HepG2 (cell line): ENCODE data around the gene MSMO1. TPM values are rescaled to one million over a fixed set of nuclear protein-coding genes. Genes with fewer than 3 reads are reported as not detected.
A peak's percentile ranks its signal among the peaks of the same experiment; 100 is the strongest.

Experiments
- ATAC-seq: fragments of 200-7000 bp; cut with Tn5 transposase; 3 replicates; pipeline ENCODE4 v1.9.1; 2020; ENCODE audit warnings: mild to moderate bottlenecking, moderate library complexity
- Bru-seq: library from RNA; stranded (reverse); fragments of 400-500 nt; gene quantifications from one replicate; lab custom pipeline; 2021; lab: Mats Ljungman, UMichigan
- BruChase-seq, 2 experiments: library from RNA; stranded (reverse); fragments of 400-500 nt; gene quantifications; one replicate each; lab custom pipeline; 2021; lab: Mats Ljungman, UMichigan
- BruUV-seq: library from RNA; stranded (reverse); fragments of 400-500 nt; replicated peaks from 2 replicates; lab custom pipeline; 2021; lab: Mats Ljungman, UMichigan
- CTCF ChIA-PET: fragments of 300-600 bp; formaldehyde crosslinking; extraction: SDS; loops from one replicate; lab custom pipeline; 2021; ENCODE audit warnings: low total read pairs, inconsistent platforms, low intra/inter-chr PET ratio; lab: Yijun Ruan, JAX
- POLR2A ChIA-PET: fragments of 350-600 bp; sonication (Branson Sonifier 250); formaldehyde crosslinking; loops from one replicate; lab custom pipeline; 2020; ENCODE audit warnings: antibody characterized with exemption, inconsistent platforms; lab: Yijun Ruan, JAX
- DNase-seq: peaks from one replicate; pipeline ENCODE4 v3.0.0-alpha.2; 2015; ENCODE audit warnings: low spot score
- FAIRE-seq: peaks from 3 replicates; lab custom pipeline; 2011; peaks lifted over from hg19 to GRCh38; lab: Jason Lieb, UNC
- H2AFZ ChIP-seq: one replicate; pipeline ENCODE4 v1.6.1; 2011; ENCODE audit warnings: low read length, inconsistent platforms
- H3K27ac ChIP-seq: fragments of 300-600 bp; 3 replicates; pipeline ENCODE4 v1.8.0; 2011; ENCODE audit warnings: mixed run types, mild to moderate bottlenecking, mixed read lengths, low read length, inconsistent platforms; ENCODE audit not compliant: insufficient read depth; ENCODE audit errors: extremely low read length
- H3K27me3 ChIP-seq, 2 experiments: fragments of 200-600 bp in 1 of 2; 2 replicates in 1 of 2; 3 replicates in 1 of 2; pipeline versions ENCODE4 v1.6.0 to v1.8.0; 2011; ENCODE audit warnings: low read length in 2 of 2, mild to moderate bottlenecking in 2 of 2, moderate library complexity in 2 of 2, inconsistent platforms in 1 of 2; ENCODE audit not compliant: insufficient read depth in 2 of 2, control insufficient read depth in 1 of 2
- H3K36me3 ChIP-seq, 2 experiments: fragments of 200-600 bp in 1 of 2; replicated peaks in 1 of 2; 2 replicates in 1 of 2; 3 replicates in 1 of 2; pipeline versions ENCODE4 v1.5.1 to v1.8.0; 2011; ENCODE audit warnings: low read length in 2 of 2, inconsistent platforms in 1 of 2; ENCODE audit not compliant: insufficient read depth in 2 of 2, control insufficient read depth in 1 of 2
- H3K4me1 ChIP-seq: 2 replicates; pipeline ENCODE4 v1.5.1; 2012; ENCODE audit warnings: low read length, inconsistent platforms; ENCODE audit not compliant: insufficient read depth
- H3K4me2 ChIP-seq: 2 replicates; pipeline ENCODE4 v1.6.0; 2011; ENCODE audit warnings: low read depth, low read length, inconsistent platforms
- H3K4me3 ChIP-seq, 3 experiments: fragments of 200-600 bp in 1 of 3; sonication (generic), shearing (Covaris generic) in 1 of 3; replicated peaks in 1 of 3; 2 replicates each; pipeline ENCODE4 v1.5.1; 2011 to 2016; ENCODE audit warnings: low read length in 3 of 3, inconsistent platforms in 2 of 3, low read depth in 2 of 3, mild to moderate bottlenecking in 2 of 3, control low read depth in 1 of 3, mixed read lengths in 1 of 3; ENCODE audit not compliant: insufficient read depth in 1 of 3
- H3K79me2 ChIP-seq: one replicate; pipeline ENCODE4 v1.6.1; 2011; ENCODE audit warnings: low read length, inconsistent platforms; ENCODE audit not compliant: insufficient read depth
- H3K9ac ChIP-seq: 2 replicates; pipeline ENCODE4 v1.6.0; 2011; ENCODE audit warnings: mild to moderate bottlenecking, low read depth, low read length, inconsistent platforms; ENCODE audit not compliant: insufficient read depth
- H3K9me3 ChIP-seq: 2 replicates; pipeline ENCODE4 v1.5.1; 2012; ENCODE audit warnings: mild to moderate bottlenecking, low read length
- H4K20me1 ChIP-seq: 2 replicates; pipeline ENCODE4 v1.6.0; 2011; ENCODE audit warnings: inconsistent platforms, mild to moderate bottlenecking, low read length, moderate library complexity; ENCODE audit not compliant: insufficient read depth
- GLI4 ChIP-seq: sonication (generic); formaldehyde crosslinking; IDR thresholded peaks from 2 replicates; pipeline ENCODE4 v1.5.1; 2020; ENCODE audit warnings: missing genetic modification reagents, mild to moderate bottlenecking, moderate library complexity, borderline replicate concordance
- KAT7 ChIP-seq: IDR thresholded peaks from 2 replicates; pipeline ENCODE4 v1.6.1; 2018; ENCODE audit warnings: borderline replicate concordance, missing compliant biosample characterization
- PHF20 ChIP-seq: sonication (generic); formaldehyde crosslinking; IDR thresholded peaks from 2 replicates; pipeline ENCODE4 v1.5.0; 2020; ENCODE audit warnings: mild to moderate bottlenecking, missing genetic modification reagents
- SOX5 ChIP-seq: IDR thresholded peaks from 2 replicates; pipeline ENCODE4 v1.6.1; 2016; ENCODE audit warnings: borderline replicate concordance
- ZFP36L1 ChIP-seq: sonication (generic); formaldehyde crosslinking; IDR thresholded peaks from 2 replicates; pipeline ENCODE4 v1.8.0; 2022; ENCODE audit warnings: mild to moderate bottlenecking, missing genetic modification reagents, moderate library complexity
- ZNF136 ChIP-seq: sonication (generic); formaldehyde crosslinking; IDR thresholded peaks from 2 replicates; pipeline ENCODE4 v1.8.1; 2022; ENCODE audit warnings: low read depth, mild to moderate bottlenecking, moderate library complexity, missing genetic modification reagents
- ZNF678 ChIP-seq: sonication (generic); formaldehyde crosslinking; IDR thresholded peaks from 2 replicates; pipeline ENCODE4 v1.4.0; 2020; ENCODE audit warnings: mild to moderate bottlenecking, missing genetic modification reagents
- WGBS: methylation state at CpG from one replicate; pipeline ENCODE4 v1.1.6; 2017; ENCODE audit warnings: low lambda C conversion rate; 5-methylcytosine and 5-hydroxymethylcytosine counted together
- in situ Hi-C: cut with HindIII; loops from 2 replicates; pipeline ENCODE4 v1.10.0; 2017; ENCODE audit warnings: low pct_unique_long_range_greater_than_20kb; ENCODE audit not compliant: extremely low pct_ligation_motif_present
- intact Hi-C: fragments of 100-400 bp; cut with micrococcal nuclease; formaldehyde crosslinking; loops from one replicate; pipeline ENCODE4 v1.10.0; 2022; ENCODE audit not compliant: unreplicated experiment
- long read RNA-seq, 2 experiments: library from RNA in 1 of 2; library from polyadenylated mRNA in 1 of 2; stranded (forward) in 1 of 2; unstranded in 1 of 2; transcript quantifications; one replicate each; pipeline ENCODE4 v2.0.0, GENCODE V29; 2019 to 2022
- polyA minus RNA-seq, 3 experiments: library from RNA; depleted of rRNA, polyadenylated mRNA; stranded (reverse); fragments of >200 nt; gene quantifications; 2 replicates each; pipeline ENCODE4 v1.2.3, GENCODE V29; 2011; ENCODE audit warnings: low replicate concordance in 1 of 3
- polyA plus RNA-seq, 8 experiments: library from polyadenylated mRNA; depleted of rRNA in 3 of 8; stranded (reverse) in 7 of 8; unstranded in 1 of 8; fragments of >200 nt; fragmentation: Illumina TruSeq in 4 of 8; extraction: Trizol in 4 of 8; gene quantifications; 2 replicates each; pipeline versions ENCODE4 v1.2.1 to v1.2.3, GENCODE V29; 2011 to 2016; ENCODE audit warnings: low read depth in 4 of 8, missing spikeins in 1 of 8, mixed read lengths in 1 of 8; ENCODE audit not compliant: insufficient read depth in 1 of 8
- total RNA-seq, 5 experiments: library from RNA; depleted of rRNA; stranded (reverse); fragments of >200 nt; fragmentation: Illumina TruSeq; extraction: Trizol; gene quantifications; 2 replicates each; pipeline ENCODE4 v1.2.3, GENCODE V29; 2016; ENCODE audit warnings: low read depth in 1 of 5
- TF ChIP-seq, protein P1 (sequence below): IDR thresholded peaks from 2 replicates; pipeline ENCODE4 v1.6.1; 2016; ENCODE audit warnings: control low read depth
- TF ChIP-seq, protein P2 (sequence below): sonication (generic); formaldehyde crosslinking; IDR thresholded peaks from 2 replicates; pipeline ENCODE4 v1.5.1; 2020; ENCODE audit warnings: missing genetic modification reagents, mild to moderate bottlenecking, borderline replicate concordance

The MSMO1 gene
- total RNA-seq (2016; rRNA removed; fragmentation: Illumina TruSeq; extraction: Trizol) (135 and 216 TPM in 2 replicates), polyA plus RNA-seq (2011; rRNA removed) (98.1 and 138 TPM in 2 replicates), polyA minus RNA-seq (2011; rRNA and poly(A)+ RNA removed; ENCODE audit: low replicate concordance) (11.4 and 32.9 TPM in 2 replicates), Bru-seq, nascent RNA (percentile 97 among the genes with signal in this experiment), BruChase-seq, experiment 1, labeled RNA remaining after a 6-hour chase (percentile 95 among the genes with signal in this experiment), BruChase-seq, experiment 2, labeled RNA remaining after a 2-hour chase (percentile 98 among the genes with signal in this experiment)
- total RNA-seq (2016; cell fraction: cytosol; rRNA removed; fragmentation: Illumina TruSeq; extraction: Trizol; ENCODE audit: low read depth): 56.7 and 57.3 TPM in 2 replicates
- 150 and 216 TPM in 2 replicates for total RNA-seq (2016; cell fraction: insoluble cytoplasmic fraction; rRNA removed; fragmentation: Illumina TruSeq; extraction: Trizol)
- total RNA-seq (2016; cell fraction: membrane; rRNA removed; fragmentation: Illumina TruSeq; extraction: Trizol): 135 and 158 TPM in 2 replicates
- total RNA-seq (2016; cell fraction: nucleus; rRNA removed; fragmentation: Illumina TruSeq; extraction: Trizol): 178 and 218 TPM in 2 replicates
- polyA plus RNA-seq (2011; cell fraction: cytosol; rRNA removed): 48.1 and 138 TPM in 2 replicates
- 17.9 and 54.3 TPM in 2 replicates for polyA plus RNA-seq (2011; cell fraction: nucleus; rRNA removed)
- polyA plus RNA-seq (2012): 175 and 202 TPM in 2 replicates
- polyA plus RNA-seq (2016; cell fraction: cytosol; fragmentation: Illumina TruSeq; extraction: Trizol; ENCODE audit: low read depth): 23.5 and 27.9 TPM in 2 replicates
- polyA plus RNA-seq (2016; cell fraction: insoluble cytoplasmic fraction; fragmentation: Illumina TruSeq; extraction: Trizol; ENCODE audit: low read depth): 109 and 119 TPM in 2 replicates
- polyA plus RNA-seq (2016; cell fraction: membrane; fragmentation: Illumina TruSeq; extraction: Trizol; ENCODE audit: low read depth): 58.7 and 63.0 TPM in 2 replicates
- polyA plus RNA-seq (2016; cell fraction: nucleus; fragmentation: Illumina TruSeq; extraction: Trizol; ENCODE audit: insufficient read depth, low read depth): 234 and 249 TPM in 2 replicates
- 61.6 and 109 TPM in 2 replicates for polyA minus RNA-seq (2011; cell fraction: cytosol; rRNA and poly(A)+ RNA removed)
- polyA minus RNA-seq (2011; cell fraction: nucleus; rRNA and poly(A)+ RNA removed): 48.5 and 106 TPM in 2 replicates
- long read RNA-seq, experiment 1, transcript MSMO1-202 (5 exons, 1,789 nt): minor isoform, 26 of 447 reads
- long read RNA-seq, experiment 1, transcript MSMO1-201 (6 exons, 2,269 nt): major isoform, 342 of 447 reads
- long read RNA-seq, experiment 1, partial matches to known transcripts: 51 of 447 reads
- long read RNA-seq, experiment 1, other reads (novel, unspliced or antisense): 27 of 447 reads
- long read RNA-seq, experiment 2, transcript MSMO1-201 (6 exons, 2,269 nt): major isoform, 29 of 179 reads
- long read RNA-seq, experiment 2, partial matches to known transcripts: 49 of 179 reads
- long read RNA-seq, experiment 2, other reads (novel, unspliced or antisense): 97 of 179 reads

DNA sequence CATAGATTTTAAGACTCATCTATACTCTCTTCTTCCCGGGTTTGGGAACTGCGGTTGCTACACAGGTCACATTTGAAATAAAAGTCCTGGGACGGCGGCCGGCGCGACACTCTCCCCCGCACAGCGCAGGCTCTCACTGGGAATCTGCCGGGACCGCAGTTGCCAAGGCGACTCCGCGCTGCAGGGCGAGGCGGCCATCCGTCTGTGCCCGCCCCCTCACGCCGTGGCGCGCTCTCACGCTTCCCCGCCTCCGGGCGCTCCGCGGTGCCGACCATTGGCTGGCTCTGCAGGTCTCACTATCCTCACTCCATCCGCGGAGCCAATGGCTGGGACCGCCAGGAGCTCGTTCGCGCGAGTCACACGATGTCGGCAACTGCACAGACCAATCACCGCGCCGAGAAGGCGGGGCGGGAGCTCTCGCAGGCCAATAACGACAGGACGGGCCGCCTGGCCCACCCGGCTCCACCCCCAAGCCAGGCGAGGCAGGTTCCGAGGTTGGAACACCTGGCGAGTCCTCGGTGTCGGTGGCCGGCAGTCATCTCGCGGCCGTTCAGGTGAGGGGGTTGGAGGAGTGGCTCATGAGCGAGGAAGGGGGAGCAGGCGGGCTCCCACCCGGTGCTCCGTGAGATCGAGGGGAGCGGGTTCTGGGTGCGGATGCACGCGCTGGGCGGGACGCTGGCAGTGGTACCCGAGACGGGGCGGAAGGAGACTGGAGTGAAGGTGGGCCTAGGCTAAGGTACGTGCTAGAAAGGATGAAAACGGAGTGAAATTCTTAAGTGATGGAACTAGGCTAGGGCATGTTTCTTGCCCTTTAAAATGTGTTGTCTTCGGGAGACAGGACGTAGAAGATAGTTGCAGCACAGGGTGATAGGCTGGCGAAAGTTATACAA, at the start of gene MSMO1:
MSMO1 (plus strand) TSS at position 459 of the 890 bp plus-strand sequence. CDS start 5,702 bp downstream, outside the sequence.
- peaks cover 0 to 5% of the 10 kb centered on the region in 2 experiments; a peak in 1 of 5 replicates for H3K27me3 ChIP-seq
- WGBS: under 1% methylated on average over 30 of the region's 76 CpGs
- peaks cover 0 to 19% of the 10 kb centered on the region in 2 experiments; a peak in 2 of 5 replicates for H3K36me3 ChIP-seq
- peak; percentile 97 for ATAC-seq
- H3K4me1 ChIP-seq: peaks cover 37% of the 10 kb centered on the region
- no peaks in the 10 kb centered on the region for H3K9me3 ChIP-seq
- peak; percentile 97 for DNase-seq
- ChIA-PET CTCF (no interaction called here), POLR2A (interaction anchor here (0.6 to 1.9 kb wide), 16 partner anchors 8 to 214 kb away, joined by 3 to 13 read pairs (median 4); partner anchors contain the start of genes CPE, KLHL2 and TMEM192)
- peaks cover 57% of the 10 kb centered on the region for H3K79me2 ChIP-seq
- peak within 1 kb of the TSS; percentile 96 for H3K9ac ChIP-seq
- BruUV-seq: no TSS peak
- in situ Hi-C loops (loop anchor here (5.0 kb wide), 1 partner anchor 120 kb away; the partner anchor contains the start of gene KLHL2), intact Hi-C loops (loop anchor here (2.0 to 5.0 kb wide), 5 partner anchors 51 to 215 kb away; partner anchors contain the start of genes CPE, KLHL2 and TMEM192)
- no peak within 1 kb of the TSS for H2AFZ ChIP-seq
- H3K27ac ChIP-seq: peak within 1 kb of the TSS; percentile 94
- peak within 1 kb of the TSS; percentile 91 for H3K4me2 ChIP-seq
- H4K20me1 ChIP-seq: peaks cover 38% of the 10 kb centered on the region
- peak; percentile 90 for FAIRE-seq
- H3K4me3 ChIP-seq: peak within 1 kb of the TSS; percentile 77 to 96 (median 87)
- TF ChIP-seq ZNF678 (CRISPR knock-in tag) (peak; percentile 24; the same call in 1 of the 2 replicates), GLI4 (CRISPR knock-in tag) (peak; percentile 42; the same call in 1 of the 2 replicates), SOX5 (CRISPR knock-in tag) (peak; percentile 2; the same call in 1 of the 2 replicates), ZNF136 (CRISPR knock-in tag) (0 out of 2 replicates have a peak, but pooled peaks have one; percentile 63), KAT7 (CRISPR knock-in tag) (peak; percentile 70), ZFP36L1 (CRISPR knock-in tag) (peak; percentile 73; the same call in 1 of the 2 replicates), PHF20 (CRISPR knock-in tag) (peak; percentile 51; the same call in 1 of the 2 replicates)
- TF ChIP-seq, protein P1, sequence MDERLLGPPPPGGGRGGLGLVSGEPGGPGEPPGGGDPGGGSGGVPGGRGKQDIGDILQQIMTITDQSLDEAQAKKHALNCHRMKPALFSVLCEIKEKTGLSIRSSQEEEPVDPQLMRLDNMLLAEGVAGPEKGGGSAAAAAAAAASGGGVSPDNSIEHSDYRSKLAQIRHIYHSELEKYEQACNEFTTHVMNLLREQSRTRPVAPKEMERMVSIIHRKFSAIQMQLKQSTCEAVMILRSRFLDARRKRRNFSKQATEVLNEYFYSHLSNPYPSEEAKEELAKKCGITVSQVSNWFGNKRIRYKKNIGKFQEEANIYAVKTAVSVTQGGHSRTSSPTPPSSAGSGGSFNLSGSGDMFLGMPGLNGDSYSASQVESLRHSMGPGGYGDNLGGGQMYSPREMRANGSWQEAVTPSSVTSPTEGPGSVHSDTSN (CRISPR knock-in tag): peak; percentile 64
- TF ChIP-seq, protein P2, sequence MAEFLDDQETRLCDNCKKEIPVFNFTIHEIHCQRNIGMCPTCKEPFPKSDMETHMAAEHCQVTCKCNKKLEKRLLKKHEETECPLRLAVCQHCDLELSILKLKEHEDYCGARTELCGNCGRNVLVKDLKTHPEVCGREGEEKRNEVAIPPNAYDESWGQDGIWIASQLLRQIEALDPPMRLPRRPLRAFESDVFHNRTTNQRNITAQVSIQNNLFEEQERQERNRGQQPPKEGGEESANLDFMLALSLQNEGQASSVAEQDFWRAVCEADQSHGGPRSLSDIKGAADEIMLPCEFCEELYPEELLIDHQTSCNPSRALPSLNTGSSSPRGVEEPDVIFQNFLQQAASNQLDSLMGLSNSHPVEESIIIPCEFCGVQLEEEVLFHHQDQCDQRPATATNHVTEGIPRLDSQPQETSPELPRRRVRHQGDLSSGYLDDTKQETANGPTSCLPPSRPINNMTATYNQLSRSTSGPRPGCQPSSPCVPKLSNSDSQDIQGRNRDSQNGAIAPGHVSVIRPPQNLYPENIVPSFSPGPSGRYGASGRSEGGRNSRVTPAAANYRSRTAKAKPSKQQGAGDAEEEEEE (CRISPR knock-in tag): peak; percentile 83; the same call in 1 of the 2 replicates
